Thoracic aorta (tissue), 2 donors: ENCODE measurements around the gene LENG9. TPM values are rescaled to one million over a fixed set of nuclear protein-coding genes. Genes with fewer than 3 reads are reported as not detected.

Source experiments
- ATAC-seq: fragments of 150-250 bp; one replicate; pipeline ENCODE4 v1.8.0; 2017; ENCODE audit warnings: low read depth; ENCODE audit not compliant: insufficient number of reproducible peaks, low FRiP score
- DNase-seq: peaks from one replicate; pipeline ENCODE4 v3.0.0-alpha.2; 2020; ENCODE audit warnings: low spot score
- H3K27ac ChIP-seq, 2 donors: fragments of 200-600 bp; sonication (generic); 1 replicate in 1 of 2; 2 replicates in 1 of 2; pipeline ENCODE4 v1.5.1; 2016; ENCODE audit warnings: mild to moderate bottlenecking in 2 of 2, moderate library complexity in 2 of 2
- H3K27me3 ChIP-seq: fragments of 200-600 bp; sonication (generic); replicated peaks from 2 replicates; pipeline ENCODE4 v1.6.0; 2016; ENCODE audit warnings: mild to moderate bottlenecking; ENCODE audit not compliant: insufficient read depth
- H3K36me3 ChIP-seq: fragments of 200-600 bp; sonication (generic); one replicate; pipeline ENCODE4 v1.5.1; 2016
- H3K4me1 ChIP-seq, 2 donors: fragments of 200-600 bp; sonication (generic); 1 replicate in 1 of 2; 2 replicates in 1 of 2; pipeline versions ENCODE4 v1.5.1 to v1.6.0; 2016; ENCODE audit warnings: low read depth in 2 of 2, mild to moderate bottlenecking in 1 of 2; ENCODE audit not compliant: control insufficient read depth in 1 of 2
- H3K4me3 ChIP-seq: fragments of 200-600 bp; sonication (generic); 2 replicates; pipeline ENCODE4 v1.5.1; 2016; ENCODE audit warnings: mild to moderate bottlenecking
- H3K9me3 ChIP-seq: fragments of 200-600 bp; sonication (generic); 2 replicates; pipeline ENCODE4 v1.5.1; 2016
- CTCF ChIP-seq: fragments of 200-600 bp; sonication (generic); IDR thresholded peaks from one replicate; pipeline ENCODE4 v1.5.1; 2019; ENCODE audit warnings: antibody characterized with exemption
- total RNA-seq, 2 donors: library from RNA; depleted of rRNA; stranded (reverse); fragments of >200 nt; gene quantifications; one replicate each; pipeline versions ENCODE4 v1.1.0 to v1.2.3, GENCODE V29; 2016

Gene LENG9
- total RNA-seq, 2 donors from 2014 or later, result 8.5 to 14.4 TPM

- DNase-seq (no peak), ATAC-seq (no peak)
- H3K27me3 ChIP-seq, result no peaks in the 10 kb centered on the region
- H3K36me3 ChIP-seq, result no peaks in the 10 kb centered on the region
- peak overlapping the region; percentile 65 to 81 for H3K27ac ChIP-seq
- H3K4me3 ChIP-seq, result peak overlapping the region; percentile 81
- TF ChIP-seq CTCF, result no peak
- no peaks in the 10 kb centered on the region for H3K9me3 ChIP-seq
- peaks cover 3 to 24% of the 10 kb centered on the region in 2 donors for H3K4me1 ChIP-seq
Measured at GRCh38 chr19:54473892-54474372, 10.4 kb upstream of the LENG9 start.

- no peaks in the 10 kb centered on the region for H3K9me3 ChIP-seq
- H3K27ac ChIP-seq, result peak within 1 kb of the TSS; percentile 65 to 81
- H3K4me3 ChIP-seq, result peak within 1 kb of the TSS; percentile 81
- peaks cover 3 to 24% of the 10 kb centered on the region in 2 donors for H3K4me1 ChIP-seq
- no peaks in the 10 kb centered on the region for H3K27me3 ChIP-seq
- no peaks in the 10 kb centered on the region for H3K36me3 ChIP-seq
- DNase-seq (no peak), ATAC-seq (peak; percentile 80)
- TF ChIP-seq CTCF, result no peak
Measured at GRCh38 chr19:54473071-54473891, 9.7 kb upstream of the LENG9 start, which contains the start of gene CDC42EP5. CDC42EP5 (minus strand) TSS chr19:54473296; CDS start chr19:54465547, 7,749 bp downstream.

GRCh38 chr19:54470991-54471782 lies 7.6 kb upstream of the LENG9 start:
- ATAC-seq, result peak; percentile 35
- H3K27ac ChIP-seq, result peak overlapping the region; percentile 70 to 82
- DNase-seq, result no peak
- peak overlapping the region; percentile 80 for H3K4me3 ChIP-seq
- no peak for TF ChIP-seq CTCF
- peaks cover 3 to 24% of the 10 kb centered on the region in 2 donors for H3K4me1 ChIP-seq
- no peaks in the 10 kb centered on the region for H3K27me3 ChIP-seq
- no peaks in the 10 kb centered on the region for H3K9me3 ChIP-seq
- no peaks in the 10 kb centered on the region for H3K36me3 ChIP-seq

- Histone ChIP-seq H3K4me3 (peak overlapping the region; percentile 80), H3K27me3 (no peaks in the 10 kb centered on the region), H3K36me3 (no peaks in the 10 kb centered on the region), H3K27ac (peak overlapping the region in 1 of 2 donors; percentile 82), H3K4me1 (peaks cover 3 to 24% of the 10 kb centered on the region in 2 donors), H3K9me3 (no peaks in the 10 kb centered on the region)
- no peak for ATAC-seq
- no peak for TF ChIP-seq CTCF
- no peak for DNase-seq
Measured at GRCh38 chr19:54470276-54470887, 6.8 kb upstream of the LENG9 start.
